Activated naive CD4-positive, alpha-beta T cell treated with anti-CD3 and anti-CD28 coated beads, Interleukin-2, amount 10 ng/mL, durations not matched to agents 7 days and 5 days (primary cell): ENCODE results near the gene RNF157.
"Not testable (repeated sequence)": the region's sequence is repeated elsewhere in the genome, so short reads cannot be mapped to it uniquely, and the experiment has no call there.

Source experiments
- CTCF ChIA-PET: fragments of 350-600 bp; sonication (Branson Sonifier 250); formaldehyde crosslinking; loops from one replicate; lab custom pipeline; 2021; ENCODE audit warnings: antibody characterized with exemption; lab: Charles Lee
- DNase-seq: peaks from one replicate; pipeline ENCODE4 v3.0.0-alpha.2; 2020
- H3K27ac Mint-ChIP-seq: one replicate; pipeline ENCODE4 v1.8.0; 2021; ENCODE audit warnings: mild to moderate bottlenecking, moderate library complexity, mixed read lengths
- H3K27me3 Mint-ChIP-seq: one replicate; pipeline ENCODE4 v1.8.0; 2021; ENCODE audit warnings: mild to moderate bottlenecking, mixed read lengths
- H3K36me3 Mint-ChIP-seq: one replicate; pipeline ENCODE4 v1.8.0; 2021; ENCODE audit warnings: mixed read lengths
- H3K4me1 Mint-ChIP-seq: one replicate; pipeline ENCODE4 v1.8.0; 2021; ENCODE audit warnings: mixed read lengths
- H3K4me3 Mint-ChIP-seq: one replicate; pipeline ENCODE4 v1.8.0; 2021; ENCODE audit warnings: mild to moderate bottlenecking, moderate library complexity, mixed read lengths
- H3K9me3 Mint-ChIP-seq: one replicate; pipeline ENCODE4 v1.8.0; 2021; ENCODE audit warnings: mixed read lengths

The RNF157 gene

GRCh38 chr17:76266244-76266938, 26.1 kb upstream of the RNF157 start:
- Mint-ChIP-seq H3K27me3 (peaks cover 5% of the 10 kb centered on the region), H3K4me1 (peaks cover 63% of the 10 kb centered on the region), H3K36me3 (peaks cover 56% of the 10 kb centered on the region), H3K27ac (peak overlapping the region; percentile 99), H3K9me3 (no peaks in the 10 kb centered on the region), H3K4me3 (peak overlapping the region; percentile 96)
- peak; percentile 65 for DNase-seq
- CTCF ChIA-PET = interaction anchor here (1.0 to 1.3 kb wide), 3 partner anchors 10 to 86 kb away, joined by 3 read pairs; no protein-coding TSS in a partner anchor

GRCh38 chr17:76265624-76266243, 25.4 kb upstream of the RNF157 start:
- H3K9me3 Mint-ChIP-seq = no peaks in the 10 kb centered on the region
- peak overlapping the region; percentile 99 for H3K27ac Mint-ChIP-seq
- CTCF ChIA-PET = interaction anchor here (1.0 to 4.1 kb wide), 6 partner anchors 9 to 76 kb away, joined by 3 to 39 read pairs (median 3); no protein-coding TSS in a partner anchor
- peaks cover 53% of the 10 kb centered on the region for H3K36me3 Mint-ChIP-seq
- H3K4me1 Mint-ChIP-seq = peaks cover 61% of the 10 kb centered on the region
- H3K27me3 Mint-ChIP-seq = peaks cover 5% of the 10 kb centered on the region
- DNase-seq = peak; percentile 75
- peak overlapping the region; percentile 96 for H3K4me3 Mint-ChIP-seq

DNA sequence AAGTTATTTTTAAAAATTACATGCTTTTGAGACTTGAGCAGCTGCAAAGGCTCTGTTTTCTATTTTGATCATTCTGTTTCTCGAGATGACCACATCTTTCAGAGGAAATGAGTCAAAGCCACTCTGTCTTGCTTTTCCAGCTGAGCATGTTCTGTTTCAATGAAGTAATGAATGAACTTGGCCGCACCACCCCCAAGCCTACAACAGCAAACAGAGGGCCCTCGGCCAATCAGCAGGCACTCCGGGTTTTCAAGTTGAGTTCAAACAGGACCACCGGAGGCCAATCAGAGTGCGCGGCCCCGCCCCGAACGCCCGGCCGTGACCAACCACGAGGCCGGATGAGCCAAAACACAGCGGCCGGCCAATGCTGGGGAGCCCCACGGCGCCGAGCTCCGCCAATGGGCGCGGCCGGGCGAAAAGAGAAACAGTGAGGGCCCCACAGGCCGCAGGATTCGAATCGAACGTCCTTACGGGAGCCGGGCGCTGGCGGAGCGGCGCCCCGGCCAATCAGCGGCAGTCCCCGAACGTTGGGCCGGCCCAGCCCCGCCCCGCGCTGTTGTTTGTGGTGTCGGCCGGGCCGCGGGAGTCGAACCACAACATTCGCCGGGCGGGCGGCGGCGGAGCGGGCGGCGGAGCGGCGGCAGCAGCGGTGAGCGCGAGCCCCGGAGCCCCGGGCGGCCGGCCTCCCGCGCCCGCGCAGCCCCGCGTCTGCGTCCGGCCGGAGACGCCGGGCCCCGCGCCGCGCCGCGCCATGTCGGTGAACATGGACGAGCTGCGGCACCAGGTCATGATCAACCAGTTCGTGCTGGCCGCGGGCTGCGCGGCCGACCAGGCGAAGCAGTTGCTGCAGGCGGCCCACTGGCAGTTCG, 24.7 kb upstream of the RNF157 start, which contains the start of gene UBALD2:
Gene UBALD2 (plus strand): TSS at position 594 of the 869 bp plus-strand sequence. CDS start 158 bp downstream, at position 752.
- CTCF ChIA-PET = interaction anchor here (1.0 to 4.1 kb wide), 7 partner anchors 9 to 76 kb away, joined by 3 to 39 read pairs (median 4); no protein-coding TSS in a partner anchor
- Mint-ChIP-seq H3K9me3 (no peaks in the 10 kb centered on the region), H3K4me3 (peak within 1 kb of the TSS; percentile 96), H3K27ac (peak within 1 kb of the TSS; percentile 99), H3K36me3 (peaks cover 49% of the 10 kb centered on the region), H3K4me1 (peaks cover 60% of the 10 kb centered on the region), H3K27me3 (peaks cover 5% of the 10 kb centered on the region)
- peak; percentile 99 for DNase-seq

DNA sequence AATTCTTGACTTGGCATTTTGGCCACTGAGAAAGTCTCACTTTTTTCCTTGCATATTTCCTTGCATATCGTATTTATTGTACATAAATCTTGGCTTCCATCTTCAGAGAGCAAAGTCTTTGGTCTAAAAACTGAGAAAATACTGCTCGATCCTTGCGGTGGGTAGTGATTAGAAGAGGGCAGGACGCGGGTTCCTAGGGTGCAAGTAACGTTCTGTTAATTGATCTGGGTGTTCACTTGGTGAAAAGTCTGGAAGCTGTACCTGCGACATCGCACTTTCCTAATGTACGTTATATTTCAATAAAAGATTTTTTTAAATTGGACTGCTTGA, 24.1 kb upstream of the RNF157 start:
- CTCF ChIA-PET = interaction anchor here (1.0 to 4.1 kb wide), 7 partner anchors 8 to 75 kb away, joined by 3 to 39 read pairs (median 4); no protein-coding TSS in a partner anchor
- H3K27me3 Mint-ChIP-seq = peaks cover 5% of the 10 kb centered on the region
- DNase-seq = no peak
- H3K9me3 Mint-ChIP-seq = no peaks in the 10 kb centered on the region
- H3K4me3 Mint-ChIP-seq = peak overlapping the region; percentile 65
- peak overlapping the region; percentile 98 for H3K27ac Mint-ChIP-seq
- peaks cover 43% of the 10 kb centered on the region for H3K36me3 Mint-ChIP-seq
- peaks cover 56% of the 10 kb centered on the region for H3K4me1 Mint-ChIP-seq

GRCh38 chr17:76263896-76264295, 23.6 kb upstream of the RNF157 start:
- CTCF ChIA-PET = interaction anchor here (1.0 to 4.1 kb wide), 7 partner anchors 10 to 143 kb away, joined by 3 to 39 read pairs (median 4); no protein-coding TSS in a partner anchor
- Mint-ChIP-seq H3K9me3 (no peaks in the 10 kb centered on the region), H3K4me3 (peak overlapping the region; percentile 65), H3K27me3 (peaks cover 5% of the 10 kb centered on the region), H3K36me3 (peaks cover 39% of the 10 kb centered on the region), H3K27ac (peak overlapping the region; percentile 98), H3K4me1 (peaks cover 54% of the 10 kb centered on the region)
- DNase-seq = no peak

DNA sequence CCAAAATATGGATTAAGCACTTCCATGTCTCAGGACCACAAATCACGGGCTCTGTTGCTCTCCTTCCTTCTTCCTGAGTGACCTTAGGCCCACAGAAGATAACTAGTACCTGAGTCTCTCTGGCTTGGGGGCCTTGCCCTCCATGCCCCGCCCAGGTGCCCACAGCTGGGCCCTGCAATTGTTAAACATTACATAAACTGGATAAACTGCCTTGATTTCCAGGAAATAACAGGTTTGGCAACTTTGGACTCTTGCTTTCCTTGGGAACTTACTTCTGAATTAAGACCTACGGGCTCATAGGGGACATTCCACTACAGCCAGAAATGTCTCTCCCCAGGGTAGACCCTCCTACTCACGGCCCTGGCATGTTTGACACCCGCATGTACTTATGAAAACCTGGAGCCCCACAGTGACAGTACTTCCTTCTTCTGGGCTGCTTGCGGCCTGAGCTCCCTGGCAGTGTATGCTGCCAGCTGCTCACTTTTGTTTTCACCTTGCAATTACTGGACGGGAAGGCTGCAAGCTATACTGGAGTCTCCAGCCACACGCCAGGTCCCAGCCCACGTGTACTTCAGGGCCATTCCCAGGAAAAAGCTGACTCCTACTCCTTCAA, 22.5 kb upstream of the RNF157 start:
- Mint-ChIP-seq H3K4me1 (peaks cover 50% of the 10 kb centered on the region), H3K9me3 (peaks cover 2% of the 10 kb centered on the region), H3K27ac (peak overlapping the region; percentile 98), H3K4me3 (peak overlapping the region; percentile 65), H3K36me3 (peaks cover 34% of the 10 kb centered on the region), H3K27me3 (peaks cover 5% of the 10 kb centered on the region)
- CTCF ChIA-PET = interaction anchor here (1.0 to 4.1 kb wide), 6 partner anchors 16 to 142 kb away, joined by 3 to 39 read pairs (median 4); no protein-coding TSS in a partner anchor
- peak; percentile 64 for DNase-seq

DNA sequence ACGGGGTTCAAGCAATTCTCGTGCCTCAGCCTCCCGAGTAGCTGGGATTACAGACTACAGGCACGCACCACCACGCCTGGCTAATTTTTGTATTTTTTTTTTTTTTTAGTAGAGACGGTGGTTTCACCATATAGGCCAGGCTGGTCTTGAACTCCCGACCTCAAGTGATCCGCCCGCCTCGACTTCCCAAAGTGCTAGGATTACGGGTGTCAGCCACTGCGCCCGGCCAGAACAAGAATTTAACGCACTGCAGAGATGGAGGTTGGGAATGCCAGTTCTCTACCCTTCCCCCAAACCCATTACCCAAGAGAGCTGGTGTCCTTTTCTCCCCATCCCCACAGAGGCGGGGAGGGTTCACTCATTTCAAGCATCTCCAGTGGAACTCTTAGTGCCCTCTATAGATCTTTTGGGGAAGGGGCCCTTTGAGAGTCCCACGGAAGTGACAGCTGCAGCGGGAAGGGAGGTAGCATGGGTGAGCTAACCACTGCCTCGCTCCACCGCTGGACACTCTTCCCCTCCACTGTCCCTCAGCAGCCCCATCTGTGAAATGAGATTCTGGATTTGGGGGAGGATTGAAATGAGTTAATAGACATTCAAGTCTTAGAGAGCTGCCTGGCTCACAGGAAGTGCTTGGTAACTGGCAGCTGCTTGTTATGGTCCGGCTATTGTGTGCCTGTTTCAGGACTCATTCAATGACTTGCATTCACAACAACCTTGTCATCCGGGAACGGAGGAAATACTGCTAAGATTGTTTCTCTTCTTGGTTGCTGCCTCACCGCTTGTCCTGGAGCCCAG, 21.3 kb upstream of the RNF157 start:
- H3K4me3 Mint-ChIP-seq = peak overlapping the region; percentile 65
- H3K27me3 Mint-ChIP-seq = peaks cover 5% of the 10 kb centered on the region
- peak overlapping the region; percentile 98 for H3K27ac Mint-ChIP-seq
- peaks cover 51% of the 10 kb centered on the region for H3K4me1 Mint-ChIP-seq
- DNase-seq = peak; percentile 52
- CTCF ChIA-PET = interaction anchor here (0.5 to 4.1 kb wide), 6 partner anchors 10 to 454 kb away, joined by 3 to 39 read pairs (median 3); no protein-coding TSS in a partner anchor
- peaks cover 27% of the 10 kb centered on the region for H3K36me3 Mint-ChIP-seq
- H3K9me3 Mint-ChIP-seq = peaks cover 6% of the 10 kb centered on the region

DNA sequence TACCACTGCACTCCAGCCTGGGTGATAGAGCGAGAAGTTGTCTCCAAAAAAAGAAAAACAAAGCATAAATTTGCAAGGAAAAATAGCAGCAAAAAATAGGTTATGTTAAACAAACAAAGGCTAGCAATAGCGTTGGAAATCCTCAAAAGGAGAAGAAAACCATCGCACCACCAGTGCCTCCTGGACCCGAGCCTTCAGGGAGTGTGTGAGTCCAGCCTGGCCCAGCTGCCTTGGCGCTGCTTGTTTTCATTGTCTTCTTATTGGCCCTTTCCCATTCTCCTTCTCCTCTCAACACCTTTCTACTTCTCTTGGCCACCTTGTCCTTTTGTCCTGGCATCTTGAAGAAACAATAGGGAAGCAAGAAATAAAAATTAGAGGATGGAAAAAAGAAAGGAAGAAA, 20.4 kb upstream of the RNF157 start:
- Mint-ChIP-seq H3K27me3 (no peaks in the 10 kb centered on the region), H3K27ac (peak overlapping the region; percentile 29), H3K9me3 (peaks cover 10% of the 10 kb centered on the region), H3K36me3 (peaks cover 25% of the 10 kb centered on the region), H3K4me3 (no peak overlapping the region), H3K4me1 (peaks cover 60% of the 10 kb centered on the region)
- DNase-seq = no peak
- CTCF ChIA-PET = interaction anchor here (0.8 kb wide), 1 partner anchor 10 kb away, joined by 3 read pairs; no protein-coding TSS in a partner anchor

DNA sequence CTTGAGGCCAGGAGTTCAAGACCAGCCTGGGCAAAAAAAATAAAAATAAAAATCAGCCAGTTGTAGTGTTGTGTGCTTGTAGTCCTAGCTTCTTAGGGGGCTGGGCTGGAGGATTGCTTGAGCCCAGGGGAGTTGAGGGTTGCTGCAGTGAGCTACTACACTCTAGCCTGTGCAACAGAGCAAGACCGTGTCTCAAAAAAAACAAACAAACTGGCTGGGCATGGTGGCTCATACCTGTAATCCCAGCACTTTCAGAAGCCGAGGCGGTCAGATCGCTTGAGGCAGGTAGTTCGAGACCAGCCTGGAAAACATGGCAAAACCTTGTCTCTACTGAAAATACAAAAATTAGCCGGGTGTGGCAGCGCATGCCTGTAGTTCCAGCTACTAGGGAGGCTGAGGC, 19.9 kb upstream of the RNF157 start:
- Mint-ChIP-seq H3K36me3 (peaks cover 30% of the 10 kb centered on the region), H3K4me1 (peaks cover 65% of the 10 kb centered on the region), H3K4me3 (no peak overlapping the region), H3K9me3 (peaks cover 13% of the 10 kb centered on the region), H3K27me3 (no peaks in the 10 kb centered on the region), H3K27ac (no peak overlapping the region)
- CTCF ChIA-PET = no interaction called here
- no peak for DNase-seq

DNA sequence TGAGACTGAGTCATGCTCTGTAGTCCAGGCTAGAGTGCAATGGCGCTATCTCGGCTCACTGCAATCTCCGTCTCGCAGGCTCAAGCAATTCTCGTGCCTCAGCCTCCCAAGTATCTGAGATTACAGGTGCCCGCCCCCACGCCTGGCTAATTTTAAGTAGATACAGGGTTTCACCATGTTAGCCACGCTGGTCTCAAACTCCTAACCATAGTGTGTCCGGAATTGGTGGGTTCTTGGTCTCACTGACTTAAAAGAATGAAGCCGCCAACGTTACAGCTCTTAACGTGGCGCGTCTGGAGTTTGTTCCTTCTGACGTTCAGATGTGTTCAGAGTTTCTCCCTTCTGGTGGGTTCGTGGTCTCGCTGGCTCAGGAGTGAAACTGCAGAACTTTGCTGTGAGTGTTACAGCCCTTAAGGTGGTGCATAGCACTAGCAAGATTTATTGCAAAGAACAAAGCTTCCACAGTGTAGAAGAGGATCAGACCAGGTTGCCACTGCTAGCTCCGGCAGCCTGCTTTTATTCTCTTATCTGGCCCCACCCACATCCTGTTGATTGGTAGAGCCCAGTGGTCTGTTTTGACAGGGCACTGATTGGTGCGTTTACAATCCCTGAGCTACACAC, 16.2 kb upstream of the RNF157 start:
- peaks cover 62% of the 10 kb centered on the region for H3K4me1 Mint-ChIP-seq
- CTCF ChIA-PET = interaction anchor here (0.6 to 3.2 kb wide), 7 partner anchors 8 to 75 kb away, joined by 3 to 11 read pairs (median 3); partner anchors contain the start of gene UBALD2

GRCh38 chr17:76255801-76256429, 15.6 kb upstream of the RNF157 start:
- Mint-ChIP-seq H3K4me1 (peaks cover 64% of the 10 kb centered on the region), H3K36me3 (peaks cover 21% of the 10 kb centered on the region), H3K27ac (peak overlapping the region; percentile 96), H3K27me3 (no peaks in the 10 kb centered on the region), H3K9me3 (peaks cover 17% of the 10 kb centered on the region), H3K4me3 (peak overlapping the region; percentile 60)
- CTCF ChIA-PET = interaction anchor here (0.6 to 3.2 kb wide), 6 partner anchors 9 to 57 kb away, joined by 3 to 11 read pairs (median 3); partner anchors contain the start of gene UBALD2
- no peak for DNase-seq

More for the DNA sequence above, 16.2 kb upstream of the RNF157 start:
- peaks cover 22% of the 10 kb centered on the region for H3K36me3 Mint-ChIP-seq
- peak overlapping the region; percentile 96 for H3K27ac Mint-ChIP-seq
- DNase-seq = peak; percentile 75
- peak overlapping the region; percentile 60 for H3K4me3 Mint-ChIP-seq
- H3K9me3 Mint-ChIP-seq = peaks cover 17% of the 10 kb centered on the region
- H3K27me3 Mint-ChIP-seq = not testable (repeated sequence)

- CTCF ChIA-PET = interaction anchor here (0.9 to 3.2 kb wide), 4 partner anchors 8 to 62 kb away, joined by 3 to 11 read pairs (median 4); partner anchors contain the start of gene UBALD2
- H3K36me3 Mint-ChIP-seq = peaks cover 19% of the 10 kb centered on the region
- H3K9me3 Mint-ChIP-seq = peaks cover 17% of the 10 kb centered on the region
- H3K27me3 Mint-ChIP-seq = no peaks in the 10 kb centered on the region
- H3K4me1 Mint-ChIP-seq = peaks cover 65% of the 10 kb centered on the region
- H3K27ac Mint-ChIP-seq = peak overlapping the region; percentile 84
- no peak overlapping the region for H3K4me3 Mint-ChIP-seq
- no peak for DNase-seq
These were observed 14.0 kb upstream of the RNF157 start for GRCh38 chr17:76254275-76254674.
